ENCODE measurements around the gene MFAP4.

- no peak for TF ChIP-seq EZH2 (IDR thresholded peaks at IDR 0.05)
- TF ChIP-seq POLR2AphosphoS5 (IDR thresholded peaks at IDR 0.05; ENCODE audit: borderline replicate concordance, low read depth, low read length): no peak
These were observed 10.2 kb downstream of the MFAP4 start for GRCh38 chr17:19376811-19377210.
